Measurements from ENCODE around the gene SFXN3. TPM values are rescaled to one million over a fixed set of nuclear protein-coding genes. Genes with fewer than 3 reads are reported as not detected.

The SFXN3 gene
- total RNA-seq, 6 donors from 2014 or later = 59.6 to 360 (median 100) TPM

- Histone ChIP-seq H3K4me3 (no peak overlapping the region), H3K27me3 (peaks cover 0 to 4% (median 0%) of the 10 kb centered on the region in 4 donors), H3K27ac (no peak overlapping the region), H3K4me1 (peaks cover 0 to 7% (median 3%) of the 10 kb centered on the region in 4 donors), H3K36me3 (no peaks in the 10 kb centered on the region), H3K9me3 (no peaks in the 10 kb centered on the region)
- WGBS, 2 donors = 8 to 10% methylated on average over 13 of the region's 13 CpGs
- no peak for ATAC-seq (ENCODE audit: low FRiP score in 2 of 2)
- DNase-seq = no peak
- TF ChIP-seq EP300 (IDR thresholded peaks at IDR 0.05) (no peak), POLR2AphosphoS5 (IDR thresholded peaks at IDR 0.05) (no peak), POLR2A (IDR thresholded peaks at IDR 0.05) (no peak), CTCF (IDR thresholded peaks at IDR 0.05) (no peak)
Measured at GRCh38 chr10:101073631-101074030, 42.6 kb downstream of the SFXN3 start.

GRCh38 chr10:101075775-101076174 lies 44.7 kb downstream of the SFXN3 start:
- whole genome bisulfite sequencing, 2 donors = 0 to 16% methylated on average over 4 of the region's 4 CpGs
- Histone ChIP-seq H3K4me1 (peaks cover 0 to 7% (median 3%) of the 10 kb centered on the region in 4 donors), H3K9me3 (no peaks in the 10 kb centered on the region), H3K4me3 (no peak overlapping the region), H3K27me3 (peaks cover 0 to 4% (median 0%) of the 10 kb centered on the region in 4 donors), H3K27ac (no peak overlapping the region), H3K36me3 (no peaks in the 10 kb centered on the region)
- TF ChIP-seq CTCF (IDR thresholded peaks at IDR 0.05) (no peak), POLR2AphosphoS5 (IDR thresholded peaks at IDR 0.05) (no peak), EP300 (IDR thresholded peaks at IDR 0.05) (no peak), POLR2A (IDR thresholded peaks at IDR 0.05) (no peak)
- no peak for DNase-seq
- ATAC-seq (ENCODE audit: low FRiP score in 2 of 2) = no peak

- no peaks in the 10 kb centered on the region for H3K9me3 ChIP-seq
- TF ChIP-seq EP300 (IDR thresholded peaks at IDR 0.05) (no peak), POLR2A (IDR thresholded peaks at IDR 0.05) (no peak), POLR2AphosphoS5 (IDR thresholded peaks at IDR 0.05) (no peak), CTCF (IDR thresholded peaks at IDR 0.05) (no peak)
- peaks cover 0 to 4% (median 0%) of the 10 kb centered on the region in 4 donors for H3K27me3 ChIP-seq
- WGBS, 2 donors = 75 to 80% methylated on average over 5 of the region's 5 CpGs
- peaks cover 0 to 6% (median 2%) of the 10 kb centered on the region in 4 donors for H3K4me1 ChIP-seq
- H3K4me3 ChIP-seq = no peak overlapping the region
- no peaks in the 10 kb centered on the region for H3K36me3 ChIP-seq
- DNase-seq (no peak), ATAC-seq (ENCODE audit: low FRiP score in 2 of 2) (no peak)
- H3K27ac ChIP-seq = no peak overlapping the region
Measured at GRCh38 chr10:101076630-101077029, 45.6 kb downstream of the SFXN3 start.

- H3K27me3 ChIP-seq = no peaks in the 10 kb centered on the region
Measured at GRCh38 chr10:101079874-101080273, 48.8 kb downstream of the SFXN3 start.

More at GRCh38 chr10:101079874-101080273, 48.8 kb downstream of the SFXN3 start:
- TF ChIP-seq EP300 (IDR thresholded peaks at IDR 0.05) = no peak
- TF ChIP-seq POLR2AphosphoS5 (IDR thresholded peaks at IDR 0.05) = no peak
- no peak for TF ChIP-seq CTCF (IDR thresholded peaks at IDR 0.05)
- TF ChIP-seq POLR2A (IDR thresholded peaks at IDR 0.05) = no peak
- DNase-seq = no peak
- no peaks in the 10 kb centered on the region for H3K36me3 ChIP-seq
- H3K9me3 ChIP-seq = no peaks in the 10 kb centered on the region
- ATAC-seq (ENCODE audit: low FRiP score in 2 of 2) = no peak
- no peaks in the 10 kb centered on the region for H3K4me1 ChIP-seq
- no peak overlapping the region for H3K4me3 ChIP-seq
- 50 to 90% methylated on average over 1 of the region's 1 CpG for WGBS, 2 donors
- no peak overlapping the region for H3K27ac ChIP-seq

All from upper lobe of left lung (tissue), 6 donors.